H54 (cell line): Measurements from ENCODE around the gene SERPINB11.

Source experiments
- DNase-seq: peaks from one replicate; pipeline ENCODE4 v3.0.0; 2011; ENCODE audit warnings: low spot score, mixed read lengths; ENCODE audit not compliant: insufficient read length
- FAIRE-seq: peaks from 3 replicates; lab custom pipeline; 2011; peaks lifted over from hg19 to GRCh38; lab: Jason Lieb, UNC
- POLR2A ChIP-seq: IDR thresholded peaks from 2 replicates; pipeline ENCODE4 v1.6.1; 2011; ENCODE audit warnings: low read depth, mild to moderate bottlenecking, low read length

SERPINB11 gene

GRCh38 chr18:63697097-63697660 lies 5.6 kb upstream of the SERPINB11 start:
- DNase-seq, result no peak
- no peak for TF ChIP-seq POLR2A
- FAIRE-seq, result no peak

GRCh38 chr18:63700501-63700900 lies 2.3 kb upstream of the SERPINB11 start:
- FAIRE-seq (no peak), DNase-seq (no peak)
- TF ChIP-seq POLR2A, result no peak

GRCh38 chr18:63701952-63702351 lies 808 bp upstream of the SERPINB11 start:
- no peak for TF ChIP-seq POLR2A
- DNase-seq (no peak), FAIRE-seq (no peak)

GRCh38 chr18:63705401-63705800 lies 2.6 kb downstream of the SERPINB11 start:
- FAIRE-seq (no peak), DNase-seq (no peak)
- no peak for TF ChIP-seq POLR2A

- no peak for FAIRE-seq
- DNase-seq, result no peak
- no peak for TF ChIP-seq POLR2A
Observed at GRCh38 chr18:63707816-63708215, 5.1 kb downstream of the SERPINB11 start.

- FAIRE-seq (peak; percentile 85), DNase-seq (peak; percentile 5)
- no peak for TF ChIP-seq POLR2A
Observed at GRCh38 chr18:63708650-63709049, 5.9 kb downstream of the SERPINB11 start.

- FAIRE-seq, result no peak
- DNase-seq, result no peak
- TF ChIP-seq POLR2A, result no peak
Observed at GRCh38 chr18:63725682-63726480, 23.1 kb downstream of the SERPINB11 start.

- DNase-seq (no peak), FAIRE-seq (no peak)
- no peak for TF ChIP-seq POLR2A
Observed at GRCh38 chr18:63730773-63731172, 28.0 kb downstream of the SERPINB11 start.

- DNase-seq, result no peak
- FAIRE-seq, result no peak
- no peak for TF ChIP-seq POLR2A
Observed at GRCh38 chr18:63731215-63731614, 28.5 kb downstream of the SERPINB11 start.

GRCh38 chr18:63736876-63737275 lies 34.1 kb downstream of the SERPINB11 start:
- no peak for TF ChIP-seq POLR2A
- FAIRE-seq (no peak), DNase-seq (peak; percentile 7)

- no peak for FAIRE-seq
- no peak for TF ChIP-seq POLR2A
- DNase-seq, result no peak
Observed at GRCh38 chr18:63741769-63742168, 39.0 kb downstream of the SERPINB11 start.

GRCh38 chr18:63747006-63747405 lies 44.2 kb downstream of the SERPINB11 start:
- DNase-seq (no peak), FAIRE-seq (no peak)
- TF ChIP-seq POLR2A, result no peak

- no peak for FAIRE-seq
- no peak for TF ChIP-seq POLR2A
- no peak for DNase-seq
Observed at GRCh38 chr18:63749489-63749888, 46.7 kb downstream of the SERPINB11 start.

GRCh38 chr18:63752636-63753035 lies 49.9 kb downstream of the SERPINB11 start:
- DNase-seq, result no peak
- FAIRE-seq, result no peak
- no peak for TF ChIP-seq POLR2A

GRCh38 chr18:63753676-63754075 lies 50.9 kb downstream of the SERPINB11 start:
- no peak for DNase-seq
- no peak for FAIRE-seq
- TF ChIP-seq POLR2A, result no peak
